Iris pigment epithelial cell (primary cell): ENCODE measurements around the gene CAMK2B.
"Not testable (repeated sequence)": the region's sequence is repeated elsewhere in the genome, so short reads cannot be mapped to it uniquely, and the experiment has no call there.

Experiments
- DNase-seq: peaks from one replicate; pipeline ENCODE4 v3.0.0-alpha.2; 2011; ENCODE audit warnings: low read depth

The CAMK2B gene

DNA sequence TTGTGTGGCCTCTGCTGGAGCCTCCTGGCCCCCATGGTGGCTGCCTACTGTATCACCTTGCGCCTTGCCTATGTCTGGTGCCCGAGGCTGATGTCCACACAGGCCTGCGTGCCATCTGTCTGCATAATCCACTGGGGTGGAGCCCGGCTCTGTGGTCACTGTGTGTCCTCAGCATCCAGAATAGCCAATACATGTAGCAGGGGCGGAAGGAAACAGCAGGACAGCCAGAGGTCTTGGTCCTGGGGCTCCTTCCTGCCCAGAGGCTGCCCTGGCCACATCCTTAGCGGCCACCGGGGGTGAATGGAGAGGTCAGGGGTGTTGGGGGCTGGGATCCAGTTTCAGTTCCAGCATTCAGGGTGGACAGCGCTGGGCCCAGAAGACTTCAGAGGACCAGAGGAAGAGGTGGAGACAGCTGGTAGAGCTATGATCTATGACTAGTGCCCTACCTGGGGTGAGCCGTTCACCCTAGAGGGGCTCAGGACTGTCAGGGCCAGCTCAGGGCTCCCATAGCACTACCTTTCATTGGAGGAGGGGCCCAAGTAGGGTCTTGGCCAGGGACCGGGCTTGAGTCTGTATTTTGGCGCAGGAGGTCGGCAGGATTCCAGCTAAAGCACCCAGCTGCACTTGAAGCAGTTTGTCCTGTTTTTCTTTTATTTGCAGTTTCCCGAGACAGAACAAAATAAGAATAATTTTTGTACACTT lies 108.7 kb downstream of the CAMK2B start:
- DNase-seq: no peak

DNA sequence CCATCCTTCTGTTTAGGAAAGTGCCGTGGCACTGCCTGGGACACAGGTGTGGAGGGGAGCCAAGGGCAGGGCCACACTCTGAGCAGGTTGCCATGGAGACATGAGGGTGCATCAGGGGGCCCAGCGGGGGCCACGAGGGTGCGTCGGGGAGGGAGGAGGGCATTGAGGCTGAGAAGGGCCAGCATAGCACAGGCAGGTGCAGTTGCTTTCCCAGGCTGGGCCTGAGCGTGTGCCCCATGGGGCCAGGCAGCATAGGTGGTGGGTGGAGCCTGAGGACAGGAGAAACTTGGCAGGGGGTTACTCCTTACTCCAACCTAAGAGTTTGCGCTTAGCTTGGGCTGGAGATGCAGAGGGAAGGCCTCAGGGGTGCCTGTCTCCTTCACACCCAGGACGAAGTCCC lies 109.4 kb downstream of the CAMK2B start:
- no peak for DNase-seq

DNA sequence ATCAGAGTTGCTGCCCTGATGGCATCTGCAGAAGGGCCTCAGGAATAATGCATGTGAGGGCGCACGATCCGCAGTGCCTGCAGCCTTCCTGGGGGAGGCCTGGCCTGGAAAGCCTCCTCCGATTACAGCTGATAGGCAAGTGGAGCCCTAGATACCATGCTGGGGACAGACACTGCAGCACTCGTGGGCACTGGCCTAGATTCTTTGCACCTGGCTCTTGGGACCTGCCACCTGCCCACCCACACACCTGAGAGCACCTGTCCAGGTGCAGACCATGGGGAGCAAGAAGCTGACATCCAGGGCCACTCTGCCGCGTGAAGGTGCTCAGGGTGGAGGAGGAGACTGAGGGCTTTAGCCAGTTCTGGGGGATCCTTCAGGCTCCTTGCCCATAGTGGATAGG lies 109.9 kb downstream of the CAMK2B start:
- DNase-seq: no peak

DNA sequence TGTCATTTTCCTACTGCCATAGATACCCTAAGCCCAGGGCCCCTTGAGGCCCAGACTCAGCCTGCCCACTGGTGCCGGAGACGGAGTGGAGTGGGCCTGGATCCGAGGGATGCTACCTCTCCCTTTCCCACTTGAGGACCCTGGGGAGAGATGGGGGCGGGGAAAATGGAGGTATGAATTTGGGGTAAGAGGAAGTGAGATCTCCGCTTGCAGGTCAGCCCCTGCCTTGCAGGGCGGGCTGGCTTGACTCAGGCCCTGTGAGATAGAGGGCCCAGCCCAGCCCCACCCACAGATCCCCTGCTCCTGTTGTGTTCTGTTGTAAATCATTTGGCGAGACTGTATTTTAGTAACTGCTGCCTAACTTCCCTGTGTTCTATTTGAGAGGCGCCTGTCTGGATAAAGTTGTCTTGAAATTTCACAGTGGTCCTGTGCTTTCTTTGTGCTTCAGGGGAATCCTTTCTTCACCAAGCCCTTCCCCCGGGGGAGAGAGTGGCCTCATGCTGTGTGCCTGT lies 111.5 kb downstream of the CAMK2B start:
- no peak for DNase-seq

DNA sequence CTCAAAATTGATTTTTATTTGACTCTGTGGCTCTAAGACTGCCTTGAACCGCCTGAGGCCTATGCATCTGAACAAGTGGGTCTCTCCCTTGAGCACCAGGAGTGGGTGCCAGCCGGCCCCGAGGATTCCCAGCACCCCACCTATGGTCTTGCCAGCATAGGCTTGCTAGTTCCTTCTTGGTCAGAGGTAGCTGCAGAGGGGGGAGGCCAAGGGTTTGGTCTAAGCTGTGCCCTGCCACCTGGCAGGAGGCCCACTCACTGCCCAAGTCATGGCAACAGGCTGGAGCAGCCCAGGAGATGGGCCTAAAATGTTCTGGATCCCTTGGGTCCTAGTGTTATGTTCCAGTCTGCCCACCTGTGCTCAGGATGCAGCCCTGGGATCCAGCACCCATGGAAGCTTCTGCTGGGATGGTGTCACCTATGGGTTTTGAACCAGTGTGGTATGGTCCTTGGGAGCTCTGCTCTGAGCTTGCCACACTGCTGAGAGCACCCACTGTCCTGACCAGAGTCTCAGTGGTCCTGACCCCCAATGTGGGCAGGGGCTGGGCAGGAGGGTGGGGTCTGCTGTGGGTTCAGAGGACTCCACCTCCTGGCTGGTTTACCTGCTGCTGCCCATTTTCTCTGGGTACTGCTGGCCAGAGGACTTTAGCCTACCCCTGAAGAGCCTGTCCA lies 112.1 kb downstream of the CAMK2B start:
- no peak for DNase-seq

DNA sequence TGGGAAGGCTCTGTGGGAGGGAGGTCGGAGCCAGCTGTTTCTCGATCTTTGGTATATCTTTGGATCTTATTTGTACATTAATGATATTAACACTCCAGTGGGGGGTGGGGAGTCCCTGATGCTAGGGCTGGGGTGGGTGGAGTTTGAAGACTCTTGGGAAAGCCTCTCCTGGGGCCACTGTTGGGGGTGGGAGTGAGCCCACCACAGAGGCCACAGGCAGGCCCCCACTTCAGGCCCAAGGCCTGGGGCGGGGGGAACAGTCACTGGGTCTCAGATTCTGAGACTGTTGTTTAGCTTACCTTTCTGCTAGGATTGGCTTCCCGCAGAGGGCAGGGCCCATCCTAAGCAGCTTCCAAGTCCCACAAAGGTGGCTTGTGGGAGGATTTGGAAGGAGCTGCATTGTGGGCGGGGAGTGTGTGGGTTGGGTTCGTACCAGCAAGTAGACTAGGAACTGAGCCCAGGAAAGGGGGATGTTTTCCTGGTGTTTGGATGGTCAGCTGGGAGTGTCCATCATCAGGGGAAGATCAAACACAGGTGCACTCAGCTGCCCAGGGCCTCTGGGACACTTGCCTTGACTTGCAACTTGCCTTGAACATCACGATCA lies 112.7 kb downstream of the CAMK2B start:
- no peak for DNase-seq

DNA sequence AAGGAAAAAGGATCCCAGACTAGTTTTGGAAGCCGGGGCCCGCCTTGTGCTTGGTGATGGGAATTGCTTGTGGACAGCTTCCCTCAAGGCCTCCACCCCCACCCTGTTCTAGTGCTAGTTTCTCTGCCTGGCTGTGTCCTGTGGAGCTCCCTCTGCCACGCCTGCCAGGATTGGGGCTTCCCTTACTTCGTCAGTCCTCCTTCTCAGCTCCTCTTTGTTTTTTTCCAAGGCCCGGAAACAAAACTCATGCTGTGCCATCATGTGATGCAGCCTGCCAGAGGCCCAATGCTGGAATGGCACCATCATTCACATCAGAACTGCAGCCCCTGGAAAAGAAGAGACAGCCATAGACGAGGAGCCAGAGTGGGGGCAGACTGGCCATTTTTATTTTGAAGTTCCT lies 113.4 kb downstream of the CAMK2B start:
- no peak for DNase-seq

DNA sequence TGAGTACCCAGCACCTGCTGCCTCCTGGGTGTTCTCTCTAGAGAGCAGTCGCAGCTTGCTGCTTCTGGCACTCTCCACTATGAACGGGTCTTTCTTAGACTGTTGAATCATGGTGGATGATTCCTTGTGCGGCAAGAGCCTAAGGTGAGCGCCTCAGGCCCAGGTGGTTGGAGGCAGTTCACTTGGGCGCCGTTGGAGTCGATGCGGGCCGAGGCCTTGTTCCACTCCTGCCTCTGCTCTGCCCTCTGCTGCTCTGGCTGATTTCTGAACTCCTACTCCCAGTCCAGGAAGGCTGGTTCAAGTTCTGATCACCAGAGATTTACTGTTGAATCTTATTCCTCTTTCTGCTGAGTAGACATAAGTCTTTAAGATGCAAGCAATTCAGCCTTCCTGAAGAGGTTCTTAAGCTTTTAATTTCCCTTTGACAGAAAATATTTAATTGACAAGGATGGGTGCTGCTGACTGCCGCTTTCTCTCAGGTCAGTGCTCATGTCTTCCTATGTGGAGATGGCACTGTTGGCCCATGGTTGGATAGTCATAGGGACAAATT lies 114.2 kb downstream of the CAMK2B start:
- no peak for DNase-seq

DNA sequence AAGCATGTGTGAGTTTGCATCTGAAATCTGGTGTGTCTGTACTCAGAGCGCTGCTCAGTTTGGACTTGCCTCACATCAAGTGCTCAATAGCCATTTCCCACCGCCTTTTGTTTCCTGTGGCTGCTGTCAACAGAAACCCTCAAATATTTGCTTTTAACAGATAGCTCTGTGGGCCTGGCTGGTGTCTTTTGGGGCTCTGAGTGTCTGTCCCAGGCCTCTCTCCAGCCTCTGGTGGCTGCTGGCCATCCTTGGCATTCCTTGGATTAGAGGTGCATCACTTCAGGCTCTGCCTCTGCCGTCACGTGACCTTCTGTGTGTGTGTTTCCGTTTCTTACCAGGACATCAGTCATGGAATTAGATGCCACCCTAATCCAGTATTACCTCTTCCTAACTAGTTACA lies 115.3 kb downstream of the CAMK2B start:
- DNase-seq: no peak

DNA sequence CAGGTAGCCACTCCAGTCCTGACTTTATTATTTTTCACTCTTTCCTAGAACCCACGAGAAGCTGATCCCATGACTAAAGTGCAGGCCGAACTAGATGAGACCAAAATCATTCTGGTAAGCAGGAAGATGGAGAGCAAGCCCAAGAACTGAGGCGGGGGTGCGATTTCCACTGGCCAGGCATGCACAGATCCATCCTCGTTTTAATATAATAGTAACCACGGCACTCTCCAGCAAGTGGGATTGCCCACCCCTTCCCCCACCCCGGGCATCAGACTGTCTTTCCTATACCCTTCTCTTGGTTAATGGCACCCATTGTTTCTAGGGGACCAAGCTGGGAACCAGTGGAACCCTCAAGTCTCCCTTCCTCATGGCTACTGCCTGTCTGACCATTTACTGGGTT lies 117.3 kb downstream of the CAMK2B start:
- DNase-seq: no peak

DNA sequence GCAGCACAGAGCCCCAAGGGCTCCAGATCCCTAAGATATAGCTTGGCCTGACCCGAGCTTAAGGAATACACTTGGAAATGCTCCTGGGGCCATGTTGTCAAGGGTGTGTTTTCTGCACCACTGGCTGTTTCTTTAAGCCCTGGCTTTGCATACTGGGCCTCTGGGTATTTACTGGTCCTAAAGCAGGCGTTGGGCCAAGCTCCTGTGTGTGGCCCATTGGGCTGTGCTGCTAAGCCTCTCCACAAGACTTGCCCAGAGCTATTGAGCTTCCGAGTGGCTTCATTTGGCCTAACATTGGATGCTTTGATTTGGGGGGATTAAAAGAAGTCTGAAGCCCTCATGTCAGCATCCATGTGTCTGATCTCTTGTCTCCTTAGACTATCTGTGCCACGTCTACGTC lies 119.4 kb downstream of the CAMK2B start:
- DNase-seq: no peak

DNA sequence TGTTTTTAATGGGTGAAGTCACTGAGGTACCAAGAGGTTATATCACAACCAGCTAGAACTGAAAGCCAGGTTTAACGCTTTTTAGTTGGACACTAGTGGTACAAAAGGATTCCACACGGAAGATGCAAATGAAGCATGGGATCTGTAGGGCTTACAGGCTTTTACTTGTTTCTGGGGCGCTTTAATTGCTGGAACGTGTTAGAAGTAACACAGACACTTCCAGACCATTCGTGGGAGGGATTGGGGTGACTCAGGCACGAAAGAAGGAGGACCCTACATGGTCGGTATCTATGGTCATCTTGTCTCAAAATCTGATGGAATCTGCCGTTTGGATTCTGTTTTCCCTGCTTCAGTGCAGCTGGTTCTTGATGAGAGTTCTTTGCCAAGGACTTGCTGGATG lies 123.6 kb downstream of the CAMK2B start:
- peak; percentile 35 for DNase-seq

DNA sequence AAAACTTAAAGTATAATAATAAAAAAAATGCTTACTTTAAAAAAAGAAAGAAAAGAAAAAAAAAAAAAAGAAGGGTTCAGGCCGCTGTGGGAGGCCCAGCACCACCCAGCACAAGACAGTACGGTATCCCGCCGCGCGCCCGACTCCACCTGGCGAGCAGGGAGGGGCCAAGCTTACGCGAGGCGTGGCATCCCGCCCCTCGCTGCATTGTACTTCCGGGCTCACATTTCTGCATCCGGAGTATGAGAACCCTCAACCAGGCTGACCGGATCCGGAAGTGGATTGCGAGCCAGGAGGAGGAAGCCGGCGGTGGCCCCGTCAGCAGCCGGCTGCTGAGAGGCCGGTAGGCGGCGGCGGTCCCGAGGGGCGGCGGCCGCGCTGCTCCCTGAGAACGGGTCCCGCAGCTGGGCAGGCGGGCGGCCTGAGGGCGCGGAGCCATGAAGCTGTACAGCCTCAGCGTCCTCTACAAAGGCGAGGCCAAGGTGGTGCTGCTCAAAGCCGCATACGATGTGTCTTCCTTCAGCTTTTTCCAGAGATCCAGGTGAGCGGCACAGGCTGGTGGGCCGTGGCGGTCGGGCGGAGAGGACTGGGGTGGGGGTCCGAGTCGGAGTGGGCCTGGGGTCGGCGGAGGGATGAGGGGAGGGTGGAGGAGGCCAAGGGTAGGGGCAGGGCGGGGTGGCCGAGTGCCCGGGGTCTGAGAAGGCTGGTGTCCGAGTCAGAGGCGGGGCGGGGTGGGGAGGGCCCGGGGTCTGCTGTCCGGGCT lies 124.5 kb downstream of the CAMK2B start, which contains the start of gene YKT6:
TSS of gene YKT6 (plus strand) at position 280 of the 763 bp plus-strand sequence. CDS start at position 438, 158 bp downstream.
- DNase-seq: peak; percentile 96

DNA sequence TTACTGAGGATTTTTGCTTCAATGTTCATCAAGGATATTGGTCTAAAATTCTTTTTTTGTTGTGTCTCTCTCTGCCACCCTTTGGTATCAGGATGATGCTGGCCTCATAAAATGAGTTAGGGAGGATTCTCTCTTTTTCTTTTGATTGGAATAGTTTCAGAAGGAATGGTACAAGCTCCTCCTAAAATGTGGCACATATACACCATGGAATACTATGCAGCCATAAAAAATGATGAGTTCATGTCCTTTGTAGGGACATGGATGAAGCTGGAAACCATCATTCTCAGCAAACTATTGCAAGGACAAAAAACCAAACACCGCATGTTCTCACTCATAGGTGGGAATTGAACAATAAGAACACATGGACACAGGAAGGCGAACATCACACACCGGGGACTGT lies 125.2 kb downstream of the CAMK2B start:
- not testable (repeated sequence) for DNase-seq

DNA sequence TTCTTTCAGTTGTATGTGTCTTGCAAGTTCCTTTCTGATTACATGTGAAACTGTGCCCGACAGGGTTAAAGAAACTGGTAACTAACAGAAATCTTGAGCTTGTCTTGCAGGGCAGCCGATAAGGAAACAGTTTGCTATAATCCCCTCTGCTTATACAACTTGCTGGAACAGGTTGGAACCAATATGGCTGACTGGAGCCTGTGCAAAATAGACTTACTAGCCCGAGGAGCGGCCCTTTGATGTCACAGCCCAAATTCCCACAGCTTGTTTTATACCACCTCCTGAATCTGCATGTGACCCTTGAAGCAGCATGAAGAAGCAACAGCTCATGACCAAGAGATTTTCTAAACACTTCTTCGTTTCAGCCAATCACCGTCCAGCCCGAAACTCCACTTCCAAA lies 127.9 kb downstream of the CAMK2B start:
- no peak for DNase-seq

DNA sequence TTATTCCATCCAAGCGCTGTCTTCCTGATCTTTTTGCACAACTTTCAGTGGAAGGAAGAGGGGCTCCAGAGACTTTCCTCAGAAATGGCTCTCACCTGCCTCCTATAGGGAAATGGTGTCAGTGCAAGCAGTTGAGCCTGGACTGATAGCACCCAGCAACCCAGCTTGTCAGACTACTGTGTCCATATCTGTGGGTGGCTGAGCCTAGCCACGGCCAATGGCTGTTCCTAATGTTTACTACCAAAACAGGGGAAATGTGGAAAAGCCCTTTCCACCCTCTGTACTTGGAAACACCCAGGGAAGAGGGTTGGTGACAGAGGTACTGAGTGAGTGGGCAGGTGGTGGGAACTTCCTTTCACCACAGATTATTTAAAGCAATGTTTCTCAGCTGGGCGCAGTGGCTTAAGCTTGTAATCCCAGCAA lies 128.9 kb downstream of the CAMK2B start:
- DNase-seq: peak; percentile 57

DNA sequence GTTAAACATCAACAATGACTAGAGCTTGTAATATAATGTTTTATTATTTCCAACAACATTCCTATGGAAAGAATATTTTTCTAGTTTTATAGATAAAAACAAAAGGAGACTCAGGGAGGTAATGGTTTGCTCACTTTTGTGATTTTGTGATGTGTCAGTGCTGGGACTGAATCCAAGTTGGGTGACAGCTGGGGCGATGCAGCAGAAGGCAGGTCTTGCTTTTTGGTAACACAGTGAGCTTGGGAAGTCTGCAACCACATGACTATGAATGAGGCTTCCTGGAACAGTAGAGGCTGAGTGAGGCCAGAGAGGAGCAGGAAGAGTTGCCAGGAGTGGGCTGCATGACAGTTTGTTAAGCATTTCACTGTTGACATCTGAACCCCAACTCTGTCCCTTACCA lies 129.5 kb downstream of the CAMK2B start:
- DNase-seq: no peak

DNA sequence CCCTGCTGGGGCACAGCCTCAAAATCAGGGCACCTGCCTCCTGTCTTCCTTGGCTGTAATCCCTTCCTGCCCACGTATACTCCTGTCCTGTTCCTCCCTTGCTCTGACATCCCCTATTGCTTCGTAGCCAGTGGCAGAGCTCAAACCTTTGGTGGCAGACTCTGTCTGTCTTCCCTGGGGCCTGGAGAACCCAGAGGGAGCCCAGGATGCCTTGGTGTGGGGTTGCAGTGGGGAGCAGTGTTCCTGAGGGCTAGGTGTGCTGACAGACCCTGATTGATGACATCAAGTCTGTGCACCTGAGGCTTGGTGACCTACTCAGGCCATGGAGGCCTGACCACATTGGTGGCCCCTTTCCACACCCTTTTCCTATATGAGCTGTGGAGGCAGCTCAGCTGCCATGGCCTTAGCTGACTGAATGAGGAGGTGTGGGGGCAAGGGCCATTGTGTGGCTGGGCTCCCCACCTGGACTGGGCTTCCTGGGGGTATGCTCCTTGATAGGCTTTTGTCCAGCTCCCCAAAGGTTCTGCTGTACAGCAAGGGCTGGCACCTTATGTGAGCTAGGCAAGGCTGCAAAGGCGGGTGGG lies 130.7 kb downstream of the CAMK2B start:
- no peak for DNase-seq

DNA sequence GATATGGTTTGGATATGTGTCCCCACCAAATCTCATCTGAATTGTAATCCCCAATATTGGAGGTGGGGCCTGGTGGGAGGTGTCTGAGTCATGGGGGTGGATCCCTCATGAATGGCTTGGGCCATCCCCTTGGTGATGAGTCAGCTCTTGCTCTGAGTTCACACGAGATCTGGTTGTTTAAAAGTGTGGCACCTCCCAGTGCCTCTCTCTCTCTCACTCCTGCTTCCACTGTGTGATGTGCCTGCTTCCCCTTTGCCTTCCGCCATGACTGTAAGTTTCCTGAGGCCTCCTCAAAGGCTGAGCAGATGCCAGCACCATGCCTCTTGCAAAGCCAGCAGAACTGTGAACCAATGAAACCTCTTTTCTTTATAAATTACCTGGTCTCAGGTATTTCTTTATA lies 131.3 kb downstream of the CAMK2B start:
- peak; percentile 37 for DNase-seq

DNA sequence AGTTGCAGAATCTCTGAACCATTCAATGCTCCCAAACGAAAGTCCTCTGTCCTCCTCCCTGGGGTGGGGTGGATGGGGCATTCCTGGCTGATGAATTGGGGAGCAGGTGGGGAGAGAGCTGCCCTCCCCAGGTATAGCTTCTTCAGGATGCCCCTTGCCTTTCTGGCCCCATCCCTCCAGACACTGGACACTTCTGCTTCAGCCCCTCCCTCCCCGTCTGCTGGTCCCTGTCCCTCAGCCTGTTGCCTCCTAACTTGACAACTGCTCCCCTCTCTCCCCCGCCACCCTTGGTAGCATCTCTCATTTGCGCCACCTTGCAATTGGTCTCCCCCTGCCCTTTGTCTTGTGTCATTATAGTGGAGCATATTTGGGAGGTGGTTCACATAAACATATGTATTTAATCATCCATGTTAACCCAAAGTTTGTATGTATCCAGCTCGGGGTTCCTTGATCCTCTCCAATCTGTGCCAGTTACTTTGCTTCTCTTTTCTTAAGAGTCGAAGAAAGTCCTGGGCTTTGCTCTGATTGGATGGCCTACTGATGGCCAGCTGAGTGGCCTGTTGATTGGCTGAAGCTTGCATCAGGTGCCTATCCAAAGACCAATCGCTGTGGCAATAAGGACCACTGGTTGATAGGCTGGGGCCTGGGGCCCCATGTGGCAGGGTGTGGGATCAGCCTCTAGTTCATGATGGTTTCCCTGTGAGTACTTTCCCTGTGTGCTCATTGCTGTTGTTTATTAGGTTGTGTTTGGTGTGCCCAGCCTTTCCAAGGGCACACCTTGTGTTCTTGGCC lies 132.2 kb downstream of the CAMK2B start:
- no peak for DNase-seq

DNA sequence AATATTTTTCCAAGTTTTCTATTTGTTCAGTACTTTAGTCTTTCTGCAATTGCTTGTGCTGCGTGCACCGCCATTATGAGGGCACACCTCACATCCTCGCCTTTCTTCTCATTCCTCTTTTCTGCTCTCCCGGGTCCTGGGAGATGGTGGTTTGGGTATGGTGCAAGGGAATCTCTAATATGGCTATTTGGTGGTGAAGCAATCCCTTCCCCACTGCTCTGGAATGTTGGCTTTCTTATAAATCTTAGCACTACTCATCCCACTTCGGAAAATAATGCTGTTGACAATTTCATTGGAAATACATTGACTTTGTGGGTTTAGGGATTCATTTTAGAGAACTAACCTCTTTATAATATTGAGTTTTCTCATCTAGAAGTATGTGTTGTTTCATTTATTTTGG lies 134.2 kb downstream of the CAMK2B start:
- no peak for DNase-seq
